ENCODE data around the gene CCDC190. TPM values are rescaled to one million over a fixed set of nuclear protein-coding genes. Genes with fewer than 3 reads are reported as not detected.
"Not testable (repeated sequence)": the region's sequence is repeated elsewhere in the genome, so short reads cannot be mapped to it uniquely, and the experiment has no call there.

CCDC190 gene
- total RNA-seq, 2 donors from 2014 or later: 0.19 to 0.37 TPM

DNA sequence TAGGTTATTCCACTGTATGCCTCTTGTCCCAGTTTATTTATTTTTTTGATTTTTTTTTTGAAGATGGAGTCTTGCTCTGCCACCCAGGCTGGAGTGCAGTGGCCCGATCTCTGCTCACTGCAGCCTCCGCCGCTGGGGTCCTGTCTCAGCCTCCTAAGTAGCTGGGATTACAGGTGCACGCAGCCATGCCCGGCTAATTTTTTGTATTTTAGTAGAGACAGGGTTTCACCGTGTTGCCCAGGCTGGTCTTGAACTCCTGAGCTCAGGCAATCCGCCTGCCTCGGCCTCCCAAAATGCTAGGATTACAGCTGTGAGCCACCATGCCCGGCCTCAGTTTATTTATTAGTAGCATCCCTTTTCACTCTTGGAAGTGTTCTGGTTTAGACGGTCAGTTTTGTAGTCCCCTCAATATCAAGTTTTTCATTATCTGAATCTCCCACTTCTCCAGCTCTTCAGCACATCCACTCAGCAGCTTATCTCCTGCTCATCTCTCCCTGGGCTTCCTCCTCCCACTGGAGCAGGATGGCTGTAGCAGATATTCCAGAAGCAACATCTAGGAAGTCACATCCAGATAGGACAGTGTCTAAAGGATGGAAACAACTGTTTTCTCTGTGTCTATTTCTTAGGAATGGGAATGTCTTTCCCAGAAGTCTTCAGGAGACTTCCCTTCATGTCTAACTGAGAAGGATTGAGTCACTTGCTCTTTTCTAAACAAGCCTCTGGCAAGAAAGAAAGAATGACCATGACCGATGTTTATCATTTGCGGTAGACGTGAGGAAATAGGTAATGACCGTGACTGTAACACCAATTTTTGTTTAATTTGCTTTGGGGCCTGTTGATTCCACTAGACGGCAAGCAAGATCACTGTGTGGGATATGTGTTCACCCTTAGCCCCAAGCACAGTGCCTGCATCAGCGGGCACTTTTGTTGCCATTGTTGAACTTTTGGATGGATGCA, 14.4 kb downstream of the CCDC190 start:
- no peak for DNase-seq (ENCODE audit: low spot score)
- intact Hi-C loops (cut with DNase I): loop anchor here in 1 of 2 donors (10.0 kb wide), 1 partner anchor 328 kb away; no protein-coding TSS in a partner anchor

DNA sequence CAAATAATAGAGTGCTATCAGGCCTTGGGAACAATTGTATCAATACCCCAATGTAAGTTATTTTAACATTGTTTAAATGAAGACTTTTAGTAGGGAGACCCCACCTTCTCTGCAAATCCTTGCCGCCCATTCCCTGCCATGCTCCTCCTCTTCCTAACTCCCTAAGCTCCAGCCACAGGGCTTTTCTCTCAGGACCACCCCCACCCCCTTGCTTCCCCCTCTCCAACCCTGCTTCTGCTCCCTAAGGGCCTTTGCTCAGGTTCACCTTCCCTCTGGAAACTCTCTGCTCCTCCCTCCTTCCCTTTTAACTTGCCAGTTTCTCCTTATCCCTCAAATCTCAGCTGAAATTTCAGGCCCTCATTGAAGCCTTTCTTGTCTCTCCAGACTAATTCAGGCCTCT, 16.8 kb downstream of the CCDC190 start:
- no peak for DNase-seq (ENCODE audit: low spot score)
- intact Hi-C loops (cut with DNase I): loop anchor here in 1 of 2 donors (10.0 kb wide), 1 partner anchor 331 kb away; no protein-coding TSS in a partner anchor

- intact Hi-C loops (cut with DNase I): loop anchor here in 1 of 2 donors (10.0 kb wide), 1 partner anchor 334 kb away; no protein-coding TSS in a partner anchor
- DNase-seq (ENCODE audit: low spot score): no peak
Measured at GRCh38 chr1:162840250-162840839, 20.6 kb downstream of the CCDC190 start.

- intact Hi-C loops (cut with DNase I): no loop called here
- DNase-seq (ENCODE audit: low spot score): no peak
Measured at GRCh38 chr1:162838863-162839262, 22.1 kb downstream of the CCDC190 start.

- DNase-seq (ENCODE audit: low spot score): no peak
- intact Hi-C loops (cut with DNase I): no loop called here
Measured at GRCh38 chr1:162835157-162835899, 25.6 kb downstream of the CCDC190 start.

GRCh38 chr1:162832470-162832869, 28.5 kb downstream of the CCDC190 start:
- intact Hi-C loops (cut with DNase I): no loop called here
- DNase-seq (ENCODE audit: low spot score): no peak

GRCh38 chr1:162829268-162829667, 31.7 kb downstream of the CCDC190 start:
- intact Hi-C loops (cut with DNase I): no loop called here
- no peak for DNase-seq (ENCODE audit: low spot score)

DNA sequence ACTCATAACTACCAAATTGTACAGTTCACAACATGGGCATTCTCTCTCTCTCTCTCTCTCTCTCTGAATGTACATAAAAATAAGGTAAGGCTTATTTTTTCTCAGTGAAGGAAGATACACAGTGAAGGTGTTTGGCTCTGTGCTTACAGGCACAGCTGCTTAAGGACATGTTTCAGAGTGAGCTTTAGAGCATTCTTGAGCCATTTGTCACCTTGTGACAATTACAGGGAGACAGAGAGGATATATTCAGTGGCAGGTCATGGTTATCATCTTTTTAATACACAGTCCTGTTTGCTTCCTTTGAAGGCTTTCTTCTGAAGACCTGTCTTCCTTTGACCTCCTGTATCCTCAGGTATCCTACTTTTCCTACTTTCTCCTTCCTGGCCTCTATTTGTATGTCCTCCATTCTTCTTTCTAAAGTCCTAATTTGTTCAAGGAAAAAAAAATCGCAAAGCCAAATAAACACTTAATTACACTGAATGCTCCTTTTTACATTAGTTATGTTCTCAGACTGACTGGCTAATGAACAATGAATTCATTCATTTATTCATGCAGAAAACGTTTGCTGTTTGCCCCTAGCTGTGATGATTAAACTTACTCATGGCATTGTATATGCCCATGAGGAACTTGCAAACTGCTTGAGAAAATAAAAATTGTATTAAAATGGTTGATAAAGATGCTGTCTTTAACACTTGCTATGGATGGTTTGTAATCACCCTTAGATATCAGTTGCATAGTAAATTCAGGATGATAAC, 37.0 kb downstream of the CCDC190 start:
- intact Hi-C loops (cut with DNase I): no loop called here
- DNase-seq (ENCODE audit: low spot score): no peak

- intact Hi-C loops (cut with DNase I): no loop called here
- no peak for DNase-seq (ENCODE audit: low spot score)
Measured at GRCh38 chr1:162823231-162823630, 37.7 kb downstream of the CCDC190 start.

DNA sequence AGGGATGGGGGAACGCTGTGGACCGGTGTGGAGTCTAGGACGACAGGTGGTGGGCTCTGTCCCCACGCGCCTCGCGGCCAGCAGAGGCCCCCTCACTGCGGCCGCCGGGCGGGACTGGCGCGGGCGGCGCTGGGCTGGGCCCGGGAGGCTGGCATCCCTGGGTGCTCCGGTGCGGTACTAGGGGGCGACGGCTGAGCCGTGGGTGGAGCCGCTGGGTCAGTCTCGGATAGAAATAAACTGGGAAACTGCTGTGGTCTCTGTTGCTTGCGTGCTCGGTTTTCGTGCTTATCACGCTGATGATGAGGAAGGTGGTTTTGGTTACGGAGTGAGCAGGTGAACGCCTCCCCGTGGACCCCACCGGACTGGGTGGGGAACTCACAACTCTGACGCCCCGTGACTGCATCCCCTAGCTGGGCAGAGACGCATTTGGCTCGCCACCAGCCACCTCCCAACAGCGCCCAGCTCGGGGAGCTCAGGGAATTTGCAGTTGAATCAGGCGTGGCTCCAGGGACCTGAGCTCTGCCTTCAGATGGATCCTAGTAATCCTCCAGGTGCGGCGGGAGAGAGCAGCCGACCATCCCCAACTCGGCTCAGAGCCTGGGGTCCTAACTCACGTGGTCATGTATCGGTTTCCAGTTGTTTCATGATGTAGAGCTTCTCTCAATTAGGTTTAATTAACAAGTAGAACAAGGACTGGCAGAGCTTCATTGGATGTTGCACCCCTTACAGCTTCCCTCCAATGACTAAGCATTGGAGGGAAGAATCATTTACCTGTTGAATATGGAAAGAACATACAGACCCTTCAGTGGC, 38.4 kb downstream of the CCDC190 start:
- no peak for DNase-seq (ENCODE audit: low spot score)
- intact Hi-C loops (cut with DNase I): no loop called here

- DNase-seq (ENCODE audit: low spot score); intact Hi-C loops (cut with DNase I): not testable (repeated sequence)
Measured at GRCh38 chr1:162818666-162819065, 42.3 kb downstream of the CCDC190 start.

DNA sequence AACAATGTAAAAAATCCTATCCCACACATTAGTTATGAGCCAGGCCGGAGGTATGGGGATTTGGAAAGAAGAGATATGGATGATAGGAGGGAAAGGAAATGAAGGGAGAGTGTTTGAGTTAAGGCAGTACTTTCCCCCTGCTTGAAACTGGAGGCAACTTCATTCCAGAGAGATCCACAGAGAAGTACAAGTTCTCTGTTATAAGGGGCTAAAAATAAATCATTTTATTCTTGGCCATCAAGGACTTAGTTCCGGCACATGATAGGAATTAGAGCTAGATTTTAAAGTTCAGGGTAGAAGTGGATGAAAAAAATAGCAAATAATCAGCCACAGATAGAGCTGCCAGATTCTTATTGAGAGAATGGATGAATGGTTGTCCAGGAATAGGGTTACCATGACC, 42.8 kb downstream of the CCDC190 start:
- DNase-seq (ENCODE audit: low spot score): not testable (repeated sequence)

DNA sequence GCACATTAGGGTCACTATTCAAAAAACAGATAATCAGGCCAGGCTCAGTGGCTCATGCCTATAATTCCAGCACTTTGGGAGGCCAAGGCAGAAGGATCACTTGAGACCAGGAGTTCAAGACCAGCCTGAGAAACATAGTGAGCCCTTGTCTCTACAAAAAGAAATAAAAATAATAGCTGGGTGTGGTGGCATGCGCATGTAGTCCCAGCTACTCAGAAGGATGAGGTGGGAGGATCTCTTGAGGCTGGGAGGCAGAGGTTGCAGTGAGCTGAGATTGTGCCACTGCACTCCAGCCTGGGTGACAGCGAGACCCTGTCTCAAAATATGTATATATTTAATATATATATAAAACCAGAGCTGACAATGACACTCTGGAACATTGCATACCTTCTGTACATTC, 48.6 kb downstream of the CCDC190 start:
- intact Hi-C loops (cut with DNase I); DNase-seq (ENCODE audit: low spot score): not testable (repeated sequence)

More for the DNA sequence above, 42.8 kb downstream of the CCDC190 start:
- intact Hi-C loops (cut with DNase I): not testable (repeated sequence)

- intact Hi-C loops (cut with DNase I); DNase-seq (ENCODE audit: low spot score): not testable (repeated sequence)
Measured at GRCh38 chr1:162807503-162807902, 53.5 kb downstream of the CCDC190 start.
